DMS114 treated with DMSO at 0.1 percent for 48 hours (cell line): ENCODE data around the gene SERPINA1.

Experiments
- DNase-seq: peaks from one replicate; lab custom pipeline; 2025; ENCODE audit not compliant: unreplicated experiment; lab: John Stamatoyannopoulos, UW

Gene SERPINA1

GRCh38 chr14:94398182-94398479 lies 9.7 kb upstream of the SERPINA1 start:
- no peak for DNase-seq

GRCh38 chr14:94397289-94398181 lies 9.1 kb upstream of the SERPINA1 start:
- DNase-seq = no peak

- DNase-seq = no peak
Observed at GRCh38 chr14:94396628-94397225, 8.3 kb upstream of the SERPINA1 start.

- no peak for DNase-seq
Observed at GRCh38 chr14:94395888-94396574, 7.6 kb upstream of the SERPINA1 start.

GRCh38 chr14:94395282-94395887 lies 7.0 kb upstream of the SERPINA1 start:
- no peak for DNase-seq

GRCh38 chr14:94394581-94395207 lies 6.3 kb upstream of the SERPINA1 start:
- no peak for DNase-seq

GRCh38 chr14:94394025-94394493 lies 5.7 kb upstream of the SERPINA1 start:
- DNase-seq = no peak

- no peak for DNase-seq
Observed at GRCh38 chr14:94393474-94393873, 5.1 kb upstream of the SERPINA1 start.

- no peak for DNase-seq
Observed at GRCh38 chr14:94392510-94392935, 4.1 kb upstream of the SERPINA1 start.

- no peak for DNase-seq
Observed at GRCh38 chr14:94391281-94391975, 3.0 kb upstream of the SERPINA1 start.

- no peak for DNase-seq
Observed at GRCh38 chr14:94390372-94391086, 2.1 kb upstream of the SERPINA1 start.

GRCh38 chr14:94389731-94390371 lies 1.4 kb upstream of the SERPINA1 start:
- no peak for DNase-seq

GRCh38 chr14:94389104-94389469 lies 685 bp upstream of the SERPINA1 start:
- no peak for DNase-seq

GRCh38 chr14:94388027-94388383 lies 397 bp downstream of the SERPINA1 start:
- no peak for DNase-seq

GRCh38 chr14:94387051-94388026 lies 1.1 kb downstream of the SERPINA1 start:
- DNase-seq = no peak

- no peak for DNase-seq
Observed at GRCh38 chr14:94386085-94387031, 2.0 kb downstream of the SERPINA1 start.

- DNase-seq = no peak
Observed at GRCh38 chr14:94385553-94386057, 2.8 kb downstream of the SERPINA1 start.
